Stimulated activated CD4-positive, alpha-beta T cell treated with anti-CD3 and anti-CD28 coated beads, Interleukin-1b, Interleukin-23, amount 100 ng/mL, for 24 hours (primary cell): ENCODE data around the gene PCNP.
"Not testable (repeated sequence)": the region's sequence is repeated elsewhere in the genome, so short reads cannot be mapped to it uniquely, and the experiment has no call there.

ENCODE experiments used
- DNase-seq, 4 experiments: peaks; one replicate each; pipeline ENCODE4 v3.0.0-alpha.2; 2020; ENCODE audit warnings: low read depth in 4 of 4, low spot score in 1 of 4

The PCNP gene

GRCh38 chr3:101573449-101574387, at the start of gene PCNP:
TSS of gene PCNP (plus strand) at chr3:101574180. CDS start at chr3:101574216, 36 bp downstream.
- peak; percentile 95 to 99 (median 98) for DNase-seq

GRCh38 chr3:101527441-101527840, 46.5 kb upstream of the PCNP start:
- no peak for DNase-seq

GRCh38 chr3:101527906-101528305, 46.1 kb upstream of the PCNP start:
- DNase-seq = no peak

GRCh38 chr3:101529816-101530685, 43.9 kb upstream of the PCNP start:
- DNase-seq = no peak

GRCh38 chr3:101530686-101531047, 43.3 kb upstream of the PCNP start:
- no peak for DNase-seq

DNA sequence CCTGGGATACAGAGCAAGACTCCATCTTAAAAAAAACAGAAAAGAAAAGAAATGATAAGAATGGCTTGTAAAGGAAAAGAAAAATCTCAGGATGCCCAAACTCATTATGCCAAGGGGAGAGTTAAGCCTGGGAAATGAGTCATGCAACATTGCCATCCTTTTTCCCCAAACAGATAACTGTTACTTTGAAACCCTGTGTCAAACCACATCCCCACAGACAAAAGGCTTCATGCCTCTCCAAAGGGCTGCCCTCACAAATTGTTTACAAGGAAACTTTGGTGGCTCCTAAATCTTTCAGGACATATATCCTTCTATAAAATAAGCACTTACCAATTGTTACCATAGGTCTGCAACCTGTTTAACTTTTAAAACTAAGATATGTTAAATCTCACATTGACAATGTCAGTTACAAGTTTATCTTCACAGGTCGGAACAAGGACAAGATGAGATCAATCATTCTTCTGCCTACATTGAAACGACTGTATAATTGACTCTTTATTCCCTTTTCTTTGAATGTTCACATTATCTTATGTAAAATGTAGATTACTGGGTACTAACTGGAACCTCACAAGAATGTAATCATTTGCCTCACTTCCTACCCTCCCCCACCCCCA, 42.4 kb upstream of the PCNP start:
- DNase-seq = no peak

DNA sequence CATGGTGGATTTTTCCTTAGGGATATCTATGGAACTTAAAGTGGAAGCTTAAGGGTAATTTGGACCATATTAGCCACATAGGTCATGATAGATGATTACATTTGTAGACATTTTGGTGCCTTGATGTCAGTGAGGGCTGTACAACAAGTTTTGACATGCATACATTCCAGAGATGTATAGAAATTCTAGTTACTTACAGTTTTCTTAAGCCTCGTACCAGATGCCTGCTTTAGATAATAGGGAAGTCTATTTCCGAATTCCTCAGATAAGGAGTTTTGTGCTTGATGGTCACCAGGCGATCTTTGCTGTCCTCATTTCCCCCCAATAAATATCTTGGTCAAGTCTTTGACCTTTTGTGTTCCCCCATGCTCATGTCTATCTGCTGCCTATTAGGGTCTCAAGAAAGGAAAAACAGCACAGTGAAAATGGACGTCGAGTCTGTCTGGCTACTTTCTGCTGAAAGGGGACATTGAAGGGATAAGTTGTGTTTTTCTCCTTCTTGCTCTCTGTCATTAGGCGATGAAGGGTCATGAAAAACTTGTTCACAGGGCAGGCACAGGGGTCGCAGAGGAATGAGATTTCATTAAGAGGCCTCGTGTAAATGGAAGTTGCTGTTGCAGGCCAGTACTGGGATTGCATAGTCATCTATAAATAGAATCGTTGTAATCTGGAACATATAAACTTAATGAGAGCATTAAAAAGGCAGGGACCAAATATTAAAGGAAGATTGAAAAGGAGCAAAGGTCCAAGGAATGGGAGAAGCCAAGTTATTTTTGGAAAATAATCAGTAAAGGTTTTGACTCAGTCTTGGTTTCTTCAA, 41.0 kb upstream of the PCNP start:
- DNase-seq = no peak

- no peak for DNase-seq
Measured at GRCh38 chr3:101533603-101533968, 40.4 kb upstream of the PCNP start.

GRCh38 chr3:101535221-101535620, 38.8 kb upstream of the PCNP start:
- no peak for DNase-seq

DNA sequence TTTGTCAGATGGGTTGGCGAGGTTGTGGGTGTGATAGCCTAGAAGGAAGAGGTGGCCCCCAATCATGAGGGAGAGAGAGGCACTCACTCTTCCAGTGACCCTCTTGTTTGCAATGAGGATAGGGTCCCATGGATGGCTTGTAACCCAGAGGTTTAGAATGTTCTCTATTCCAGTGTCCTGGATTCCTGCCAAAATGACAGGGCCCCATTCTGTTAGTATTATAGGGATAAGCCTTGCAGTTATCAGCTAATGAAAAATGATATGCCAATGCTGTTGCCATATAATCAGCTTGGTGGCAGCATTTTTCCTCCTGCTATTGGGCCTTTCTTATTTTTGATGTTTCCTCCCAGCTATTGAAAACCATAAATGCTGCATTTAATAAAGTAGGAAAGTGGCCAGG, 37.7 kb upstream of the PCNP start:
- DNase-seq = no peak

DNA sequence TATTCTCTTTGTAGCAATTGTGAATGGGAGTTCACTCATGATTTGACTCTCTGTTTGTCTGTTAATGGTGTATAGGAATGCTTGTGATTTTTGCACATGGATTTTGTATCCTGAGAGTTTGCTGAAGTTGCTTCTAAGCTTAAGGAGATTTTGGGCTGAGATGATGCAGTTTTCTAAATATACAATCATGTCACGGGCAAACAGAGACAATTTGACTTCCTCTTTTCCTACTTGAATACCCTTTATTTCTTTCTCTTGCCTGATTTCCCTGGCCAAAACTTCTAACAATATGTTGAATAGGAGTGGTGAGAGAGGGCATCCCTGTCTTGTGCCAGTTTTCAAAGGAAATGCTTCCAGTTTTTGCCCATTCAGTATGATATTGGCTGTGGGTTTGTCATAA, 37.0 kb upstream of the PCNP start:
- not testable (repeated sequence) for DNase-seq

GRCh38 chr3:101542957-101543356, 31.0 kb upstream of the PCNP start:
- no peak for DNase-seq

GRCh38 chr3:101544161-101544850, 29.7 kb upstream of the PCNP start:
- no peak for DNase-seq

DNA sequence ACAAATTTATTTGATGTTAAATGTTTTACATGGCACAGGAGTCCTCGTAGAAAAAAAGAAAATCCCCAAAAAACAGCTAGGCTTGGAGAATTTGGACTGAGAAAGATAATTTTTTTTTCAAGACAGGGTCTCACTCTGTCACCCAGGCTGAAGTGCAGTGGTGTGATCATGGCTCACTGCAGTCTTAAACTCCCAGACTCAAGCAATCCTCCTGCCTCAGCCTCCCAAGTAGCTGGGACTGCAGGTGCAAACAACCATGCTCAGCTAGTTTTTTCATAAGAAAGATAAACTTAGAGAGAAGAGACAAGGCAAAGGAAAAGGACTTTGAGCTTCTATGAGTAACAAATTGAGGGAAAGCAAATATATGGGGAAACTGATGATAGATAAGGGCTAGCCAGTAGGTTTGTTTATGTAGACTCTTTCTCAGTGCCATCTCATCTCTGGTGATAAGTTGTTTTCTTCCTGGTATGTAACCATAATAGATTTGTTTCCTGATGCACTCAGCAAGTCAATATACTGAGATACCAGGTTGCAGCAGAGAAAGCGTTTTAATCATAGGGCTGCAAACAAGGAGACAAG, 25.4 kb upstream of the PCNP start:
- no peak for DNase-seq

DNA sequence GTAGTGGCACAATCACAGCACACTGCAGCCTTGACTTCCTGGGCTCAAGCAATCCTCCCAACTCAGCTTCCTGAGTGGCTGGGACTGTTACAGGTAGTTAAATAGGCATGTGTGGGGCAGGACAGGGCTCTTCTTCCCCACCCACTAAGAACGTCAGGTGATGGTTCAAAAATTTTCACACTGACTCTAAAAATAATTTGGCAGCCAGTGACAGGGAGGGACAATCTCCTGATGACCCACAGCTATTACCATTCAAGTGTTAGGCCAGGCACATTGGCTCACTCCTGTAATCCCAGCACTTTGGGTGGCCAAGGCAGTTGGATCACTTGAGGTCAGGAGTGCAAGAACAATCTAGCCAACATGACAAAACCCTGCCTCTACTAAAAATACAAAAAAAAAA, 24.5 kb upstream of the PCNP start:
- DNase-seq = no peak

DNA sequence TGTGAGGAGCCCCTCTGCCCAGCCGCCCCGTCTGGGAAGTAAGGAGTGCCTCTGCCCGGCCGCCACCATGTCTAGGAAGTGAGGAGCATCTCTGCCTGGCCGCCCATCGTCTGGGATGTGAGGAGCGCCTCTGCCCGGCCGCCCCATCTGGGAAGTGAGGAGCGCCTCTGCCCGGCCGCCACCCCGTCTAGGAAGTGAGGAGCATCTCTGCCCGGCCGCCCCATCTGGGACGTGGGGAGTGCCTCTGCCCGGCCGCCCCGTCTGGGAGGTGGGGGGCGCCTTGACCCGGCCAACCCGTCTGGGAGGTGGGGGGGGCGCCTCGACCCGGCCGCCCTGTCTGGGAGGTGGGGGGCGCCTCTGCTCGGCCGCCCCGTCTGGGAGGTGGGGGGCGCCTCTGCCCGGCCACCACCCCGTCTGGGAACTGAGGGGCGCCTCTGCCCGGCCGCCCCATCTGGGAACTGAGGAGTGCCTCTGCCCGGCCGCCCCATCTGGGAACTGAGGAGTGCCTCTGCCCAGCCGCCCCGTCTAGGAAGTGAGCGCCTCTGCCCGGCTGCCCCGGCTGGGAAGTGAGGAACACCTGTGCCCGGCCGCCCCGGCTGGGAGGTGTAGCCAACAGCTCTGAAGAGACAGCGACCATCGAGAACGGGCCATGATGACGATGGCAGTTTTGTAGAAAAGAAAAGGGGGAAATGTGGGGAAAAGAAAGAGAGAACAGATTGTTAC, 22.5 kb upstream of the PCNP start:
- DNase-seq = not testable (repeated sequence)

DNA sequence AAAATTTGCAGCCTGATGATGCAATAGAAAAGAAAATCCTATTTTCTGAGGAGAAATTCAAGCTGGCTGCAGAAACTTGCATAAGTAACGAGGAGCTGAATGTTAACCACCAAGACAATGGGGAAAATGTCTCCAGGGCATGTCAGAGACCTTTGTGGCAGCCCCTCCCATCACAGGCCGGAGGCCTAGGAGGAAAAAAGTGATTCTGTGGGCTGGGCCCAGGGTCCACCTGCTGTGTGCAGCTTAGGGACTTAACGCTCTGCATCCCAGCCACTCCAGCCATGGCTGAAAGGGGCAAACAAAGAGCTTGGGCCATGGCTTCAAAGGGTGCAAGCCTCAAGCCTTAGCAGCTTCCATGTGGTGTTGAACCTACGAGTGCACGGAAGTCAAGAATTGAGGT, 20.6 kb upstream of the PCNP start:
- not testable (repeated sequence) for DNase-seq

DNA sequence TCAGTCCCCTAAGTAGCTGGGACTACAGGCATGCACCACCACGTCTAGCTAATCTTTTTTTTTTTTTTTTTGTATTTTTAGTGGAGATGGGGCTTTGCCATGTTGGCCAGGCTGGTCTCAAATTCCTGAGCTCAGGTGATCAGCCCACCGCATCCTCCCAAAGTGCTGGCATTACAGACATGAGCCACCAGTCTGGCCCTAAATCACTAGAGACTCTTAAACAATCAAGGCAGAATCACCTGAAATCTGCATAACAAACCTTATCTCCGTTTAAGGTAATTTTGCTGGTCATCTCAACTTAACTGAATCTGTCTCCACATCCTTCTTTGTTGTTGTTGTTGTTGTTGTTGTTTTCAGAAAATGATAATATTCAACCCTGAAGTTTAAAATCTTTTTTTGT, 17.9 kb upstream of the PCNP start:
- no peak for DNase-seq

GRCh38 chr3:101561630-101562328, 12.2 kb upstream of the PCNP start, which contains the start of gene TRMT10C:
TSS of gene TRMT10C (plus strand) at chr3:101561868. CDS start at chr3:101564782, 2,914 bp downstream.
- DNase-seq = peak; percentile 75 to 88 (median 80)
